Measurements from ENCODE around the gene TICRR.

Gene TICRR

DNA sequence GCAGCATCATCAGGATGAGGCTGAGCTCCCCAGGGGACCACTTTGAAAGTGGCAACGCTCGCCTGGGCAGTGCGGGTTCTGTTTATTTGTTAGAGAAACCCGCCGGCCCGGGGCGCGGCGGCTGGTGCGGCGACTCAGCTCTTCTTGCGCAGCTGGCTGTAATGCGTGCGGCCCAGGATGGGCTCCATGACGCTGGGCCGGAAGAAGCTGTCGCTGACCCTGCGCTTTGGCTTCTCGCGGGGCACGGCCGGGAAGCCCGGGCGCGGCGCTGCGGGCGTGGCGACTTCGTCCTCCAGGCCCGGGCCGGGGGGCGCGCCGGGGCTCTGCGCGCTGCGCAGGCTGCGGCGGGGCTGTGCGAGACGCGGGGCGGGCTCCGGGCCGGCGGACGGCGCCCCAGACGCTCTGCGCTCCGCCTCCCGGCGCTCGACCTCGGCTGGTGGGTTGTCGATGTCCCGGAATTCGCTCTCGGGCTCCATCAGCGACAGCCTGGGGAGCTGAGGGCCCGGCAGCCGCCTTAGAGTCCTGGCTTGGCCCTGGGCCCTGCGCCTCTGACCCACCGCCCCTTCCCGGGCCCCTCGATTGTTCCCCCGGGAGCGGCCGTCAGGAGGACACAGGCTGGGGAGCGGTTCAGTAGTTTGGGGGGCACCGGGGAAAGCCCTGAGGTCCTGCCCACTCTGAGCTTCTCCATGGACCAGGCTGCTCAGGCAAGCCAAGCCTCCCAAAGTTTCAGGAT is 90.3 kb downstream of the TICRR start:
- H3K4me3 ChIP-seq (ENCODE audit: low read depth, low read length): peak overlapping the region; percentile 43
- TF ChIP-seq, protein P1, sequence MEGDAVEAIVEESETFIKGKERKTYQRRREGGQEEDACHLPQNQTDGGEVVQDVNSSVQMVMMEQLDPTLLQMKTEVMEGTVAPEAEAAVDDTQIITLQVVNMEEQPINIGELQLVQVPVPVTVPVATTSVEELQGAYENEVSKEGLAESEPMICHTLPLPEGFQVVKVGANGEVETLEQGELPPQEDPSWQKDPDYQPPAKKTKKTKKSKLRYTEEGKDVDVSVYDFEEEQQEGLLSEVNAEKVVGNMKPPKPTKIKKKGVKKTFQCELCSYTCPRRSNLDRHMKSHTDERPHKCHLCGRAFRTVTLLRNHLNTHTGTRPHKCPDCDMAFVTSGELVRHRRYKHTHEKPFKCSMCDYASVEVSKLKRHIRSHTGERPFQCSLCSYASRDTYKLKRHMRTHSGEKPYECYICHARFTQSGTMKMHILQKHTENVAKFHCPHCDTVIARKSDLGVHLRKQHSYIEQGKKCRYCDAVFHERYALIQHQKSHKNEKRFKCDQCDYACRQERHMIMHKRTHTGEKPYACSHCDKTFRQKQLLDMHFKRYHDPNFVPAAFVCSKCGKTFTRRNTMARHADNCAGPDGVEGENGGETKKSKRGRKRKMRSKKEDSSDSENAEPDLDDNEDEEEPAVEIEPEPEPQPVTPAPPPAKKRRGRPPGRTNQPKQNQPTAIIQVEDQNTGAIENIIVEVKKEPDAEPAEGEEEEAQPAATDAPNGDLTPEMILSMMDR (IDR thresholded peaks at IDR 0.05; ENCODE audit: insufficient read depth, low read depth, low read length, missing control alignments): no peak

DNA sequence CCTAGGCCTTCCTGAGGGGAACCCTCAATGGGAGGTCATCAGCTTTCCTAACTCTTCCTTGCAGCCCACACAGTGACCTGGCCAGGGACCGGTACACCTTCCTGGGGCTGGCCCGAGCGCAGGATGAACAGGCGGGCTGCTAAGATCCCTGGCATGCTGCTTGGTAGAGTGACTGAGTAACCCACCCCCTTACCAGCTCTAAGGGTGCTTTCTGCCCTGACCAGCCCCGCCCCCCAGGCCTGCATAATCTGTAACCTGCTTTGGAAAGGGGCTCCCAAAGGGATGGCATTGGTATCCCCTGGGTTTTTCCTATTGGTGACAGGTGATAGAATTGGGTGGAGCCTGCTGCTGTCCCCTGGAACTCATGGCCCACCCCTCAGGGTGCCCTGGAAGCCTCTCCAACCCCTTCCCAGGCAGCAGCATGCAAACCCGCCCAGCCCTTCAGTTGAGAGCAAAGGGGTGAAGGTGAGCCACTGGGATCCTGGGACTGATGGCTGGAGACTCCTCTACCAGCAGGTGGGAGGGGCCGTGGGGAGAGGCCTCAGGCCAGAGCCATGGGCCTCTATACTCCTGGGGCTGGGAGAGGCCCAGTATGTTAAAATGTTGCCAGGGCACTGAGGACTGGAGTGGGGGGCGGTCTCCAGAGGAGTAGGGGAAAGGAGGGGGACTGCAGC is 91.1 kb downstream of the TICRR start:
- DNase-seq (ENCODE audit: low read depth): no peak
- TF ChIP-seq, protein P1 (IDR thresholded peaks at IDR 0.05; ENCODE audit: insufficient read depth, low read depth, low read length, missing control alignments): no peak
- no peak overlapping the region for H3K4me3 ChIP-seq (ENCODE audit: low read depth, low read length)

More for the DNA sequence above, 90.3 kb downstream of the TICRR start:
- DNase-seq (ENCODE audit: low read depth): peak; percentile 59

DNA sequence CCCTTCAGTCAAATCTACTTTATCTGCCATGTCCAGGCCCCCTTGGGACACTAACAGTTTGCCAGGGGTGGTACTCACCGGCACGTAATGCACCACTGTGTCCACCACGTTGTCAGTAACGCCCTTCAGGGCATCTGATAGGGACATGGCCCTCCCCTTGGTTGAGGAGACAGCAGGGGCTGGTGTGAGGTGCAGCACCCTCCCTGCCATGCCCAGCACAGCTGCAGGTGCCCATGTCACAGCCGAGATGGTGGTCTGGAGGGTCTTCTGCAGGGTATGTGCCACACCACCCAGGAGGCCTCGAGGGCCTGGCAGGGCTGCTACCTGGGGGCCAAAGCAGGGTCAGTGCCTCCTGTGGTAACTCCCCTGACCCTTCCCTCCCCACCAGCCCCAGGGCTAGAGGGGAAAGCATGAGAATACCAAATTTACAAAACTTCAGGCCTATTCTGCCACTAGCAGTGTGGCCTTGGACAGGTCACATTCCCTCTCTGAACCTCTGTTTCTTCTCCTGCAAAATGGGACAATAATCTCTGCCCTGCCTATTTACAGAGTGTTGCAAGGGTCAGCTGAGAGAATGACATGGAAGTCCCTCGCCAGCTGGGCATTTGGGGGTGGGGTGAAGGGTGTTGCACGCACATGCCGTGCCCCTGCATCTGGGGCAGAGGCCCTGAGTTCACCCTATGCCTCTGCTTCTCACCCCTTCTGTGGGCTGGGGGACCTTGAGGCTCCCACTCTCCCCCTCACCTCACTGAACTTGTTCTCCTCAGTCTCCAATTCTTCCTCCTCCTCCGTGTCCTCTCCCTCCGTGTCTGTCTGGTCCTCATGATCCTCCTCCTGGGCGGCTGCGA is 91.8 kb downstream of the TICRR start:
- no peak overlapping the region for H3K4me3 ChIP-seq (ENCODE audit: low read depth, low read length)
- no peak for DNase-seq (ENCODE audit: low read depth)
- TF ChIP-seq, protein P1 (IDR thresholded peaks at IDR 0.05; ENCODE audit: insufficient read depth, low read depth, low read length, missing control alignments): no peak

DNA sequence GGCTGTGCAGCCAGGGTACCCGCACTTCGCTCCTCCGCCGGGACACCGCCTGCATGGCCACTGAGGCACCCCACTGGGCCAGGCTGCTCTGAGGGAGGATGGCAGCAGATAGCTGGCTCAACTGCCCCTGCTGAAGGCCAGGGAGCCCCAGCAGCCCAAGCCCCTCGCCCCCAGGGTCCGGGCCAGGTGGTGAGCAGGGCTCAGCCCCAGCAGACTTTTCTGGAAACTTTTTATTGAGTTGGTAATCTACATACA is 92.4 kb downstream of the TICRR start:
- H3K4me3 ChIP-seq (ENCODE audit: low read depth, low read length): no peak overlapping the region
- TF ChIP-seq, protein P1 (IDR thresholded peaks at IDR 0.05; ENCODE audit: insufficient read depth, low read depth, low read length, missing control alignments): no peak
- no peak for DNase-seq (ENCODE audit: low read depth)

DNA sequence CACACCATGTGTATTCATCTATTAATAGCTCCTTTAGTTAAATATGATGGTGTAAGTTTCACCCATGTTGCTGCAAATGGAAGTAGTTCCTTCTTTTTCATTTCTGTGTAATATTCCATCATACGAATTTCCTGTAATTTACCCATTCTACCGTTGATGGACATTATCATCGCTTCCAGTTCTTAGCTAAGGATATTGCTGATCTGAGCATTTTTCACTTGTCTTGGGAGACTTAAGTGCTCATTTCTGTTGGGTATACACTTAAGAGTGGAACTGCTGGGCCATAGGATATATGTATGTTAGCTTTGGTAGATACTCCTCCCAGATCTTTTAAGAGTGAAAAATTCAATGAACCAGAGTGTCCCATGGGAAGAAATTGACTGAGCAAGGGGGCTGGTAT is 92.9 kb downstream of the TICRR start:
- TF ChIP-seq, protein P1 (IDR thresholded peaks at IDR 0.05; ENCODE audit: insufficient read depth, low read depth, low read length, missing control alignments): no peak
- H3K4me3 ChIP-seq (ENCODE audit: low read depth, low read length): no peak overlapping the region
- DNase-seq (ENCODE audit: low read depth): no peak

DNA sequence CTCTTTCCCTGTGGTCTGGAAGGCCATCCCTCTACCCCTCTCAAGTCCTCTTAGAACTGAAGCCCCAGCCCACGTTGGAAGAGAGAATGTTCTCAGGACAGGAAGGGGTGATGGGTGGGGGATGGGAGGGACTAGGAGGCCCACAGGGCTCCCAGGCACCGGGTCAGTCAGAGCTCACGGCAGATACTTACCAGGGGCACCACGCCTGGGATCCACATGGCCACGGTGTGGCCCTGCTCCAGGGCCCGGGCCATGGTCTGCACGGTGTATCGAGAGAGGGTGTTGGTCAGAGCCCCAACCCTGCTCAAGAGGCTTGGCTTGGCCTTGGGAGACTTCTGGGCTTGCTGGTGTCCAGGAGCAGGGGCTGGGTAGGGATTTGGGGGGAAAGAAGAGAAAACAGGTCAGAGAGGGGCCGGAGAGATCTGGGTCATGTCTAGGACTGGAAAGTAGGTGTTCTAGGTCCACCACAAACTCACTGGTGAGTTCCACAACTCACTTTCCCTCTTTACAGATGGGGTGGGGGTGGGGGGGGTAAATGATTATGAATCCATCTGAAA is 94.1 kb downstream of the TICRR start:
- DNase-seq (ENCODE audit: low read depth): no peak
- TF ChIP-seq, protein P1 (IDR thresholded peaks at IDR 0.05; ENCODE audit: insufficient read depth, low read depth, low read length, missing control alignments): no peak
- no peak overlapping the region for H3K4me3 ChIP-seq (ENCODE audit: low read depth, low read length)
